ENCODE results near the gene POP4. TPM values are rescaled to one million over a fixed set of nuclear protein-coding genes. Genes with fewer than 3 reads are reported as not detected.
A peak's percentile ranks its signal among the peaks of the same experiment; 100 is the strongest.

The POP4 gene
- total and polyA plus RNA-seq, 9 of the 15 experiments (the other 6 are each of a cell fraction or from before 2014, with no cell fraction given) = 42.1 to 128 (median 99.0) TPM

GRCh38 chr19:29660835-29661234, 54.8 kb downstream of the POP4 start (continued):
- TF ChIP-seq CEBPZ (IDR thresholded peaks at IDR 0.05; ENCODE audit: borderline replicate concordance, low read depth, low read length) = no peak
- TF ChIP-seq CEBPB (tag; IDR thresholded peaks at IDR 0.05) = no peak
- TF ChIP-seq TEAD4 (IDR thresholded peaks at IDR 0.05; ENCODE audit: low read length) = peak; percentile 30; the same call in 1 of the 2 replicates
- no peak for TF ChIP-seq TEAD4 (CRISPR knock-in tag; IDR thresholded peaks at IDR 0.05; ENCODE audit: borderline replicate concordance)
- no peak for TF ChIP-seq TAF15 (IDR thresholded peaks at IDR 0.05; ENCODE audit: low read depth, low read length)
- no peak for TF ChIP-seq HMG20A (CRISPR knock-in tag; conservative IDR thresholded peaks at IDR 0.05)
- TF ChIP-seq IRF2 (CRISPR knock-in tag; IDR thresholded peaks at IDR 0.05) = no peak
- TF ChIP-seq TCF7 (IDR thresholded peaks at IDR 0.05; ENCODE audit: borderline replicate concordance) = 0 out of 2 replicates have a peak, but pooled peaks have one; percentile 49
- TF ChIP-seq, protein P1, sequence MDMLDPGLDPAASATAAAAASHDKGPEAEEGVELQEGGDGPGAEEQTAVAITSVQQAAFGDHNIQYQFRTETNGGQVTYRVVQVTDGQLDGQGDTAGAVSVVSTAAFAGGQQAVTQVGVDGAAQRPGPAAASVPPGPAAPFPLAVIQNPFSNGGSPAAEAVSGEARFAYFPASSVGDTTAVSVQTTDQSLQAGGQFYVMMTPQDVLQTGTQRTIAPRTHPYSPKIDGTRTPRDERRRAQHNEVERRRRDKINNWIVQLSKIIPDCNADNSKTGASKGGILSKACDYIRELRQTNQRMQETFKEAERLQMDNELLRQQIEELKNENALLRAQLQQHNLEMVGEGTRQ (CRISPR knock-in tag; IDR thresholded peaks at IDR 0.05) = no peak
- no peak; a peak in 1 of 4 replicates for TF ChIP-seq MAZ (CRISPR knock-in tag; conservative IDR thresholded peaks at IDR 0.05 in 1 of 2, IDR thresholded peaks at IDR 0.05 in 1 of 2)
- no peak for TF ChIP-seq RFX7 (CRISPR knock-in tag; IDR thresholded peaks at IDR 0.05)
- TF ChIP-seq ELK1 (CRISPR knock-in tag; IDR thresholded peaks at IDR 0.05) = no peak
- TF ChIP-seq HDAC1 (IDR thresholded peaks at IDR 0.05) = peak in 1 of 2 experiments; percentile 64; a peak in 2 of 4 replicates
- no peak for TF ChIP-seq ZBTB12 (CRISPR knock-in tag; IDR thresholded peaks at IDR 0.05)
- no peak for TF ChIP-seq DIDO1 (tag; IDR thresholded peaks at IDR 0.05; ENCODE audit: low read depth)
- TF ChIP-seq, protein P2, sequence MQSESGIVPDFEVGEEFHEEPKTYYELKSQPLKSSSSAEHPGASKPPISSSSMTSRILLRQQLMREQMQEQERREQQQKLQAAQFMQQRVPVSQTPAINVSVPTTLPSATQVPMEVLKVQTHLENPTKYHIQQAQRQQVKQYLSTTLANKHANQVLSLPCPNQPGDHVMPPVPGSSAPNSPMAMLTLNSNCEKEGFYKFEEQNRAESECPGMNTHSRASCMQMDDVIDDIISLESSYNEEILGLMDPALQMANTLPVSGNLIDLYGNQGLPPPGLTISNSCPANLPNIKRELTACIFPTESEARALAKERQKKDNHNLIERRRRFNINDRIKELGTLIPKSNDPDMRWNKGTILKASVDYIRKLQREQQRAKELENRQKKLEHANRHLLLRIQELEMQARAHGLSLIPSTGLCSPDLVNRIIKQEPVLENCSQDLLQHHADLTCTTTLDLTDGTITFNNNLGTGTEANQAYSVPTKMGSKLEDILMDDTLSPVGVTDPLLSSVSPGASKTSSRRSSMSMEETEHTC (IDR thresholded peaks at IDR 0.05) = no peak
- TF ChIP-seq ZNF224 (CRISPR knock-in tag; IDR thresholded peaks at IDR 0.05) = no peak
- no peak for TF ChIP-seq BRCA1 (IDR thresholded peaks at IDR 0.05)
- TF ChIP-seq BRCA1 (CRISPR knock-in tag; IDR thresholded peaks at IDR 0.05) = no peak

All from K562 (cell line).